ENCODE data around the gene ZNF672.

- TF ChIP-seq ZNF274 (IDR thresholded peaks at IDR 0.05; ENCODE audit: low read depth, low read length), result no peak
- TF ChIP-seq SUZ12 (IDR thresholded peaks at IDR 0.05; ENCODE audit: extremely low read depth, insufficient read depth, insufficient read length), result no peak
- no peak for TF ChIP-seq YY1 (IDR thresholded peaks at IDR 0.05; ENCODE audit: insufficient read depth, insufficient read length)
Measured at GRCh38 chr1:248814351-248814750, 23.7 kb upstream of the ZNF672 start.
